IMR-90 (cell line): ENCODE results near the gene NCBP2. TPM values are rescaled to one million over a fixed set of nuclear protein-coding genes. Genes with fewer than 3 reads are reported as not detected.

Source experiments
- ATAC-seq: fragments of 200-7000 bp; cut with Tn5 transposase; 2 replicates; pipeline ENCODE4 v1.9.1; 2020; ENCODE audit warnings: low read depth, mild to moderate bottlenecking, moderate library complexity
- BruUV-seq: library from RNA; stranded (reverse); fragments of 400-500 nt; replicated peaks from 2 replicates; lab custom pipeline; 2021; lab: Mats Ljungman, UMichigan
- CTCF ChIA-PET: fragments of 300-600 bp; formaldehyde crosslinking; extraction: SDS; loops from one replicate; lab custom pipeline; 2021; ENCODE audit warnings: antibody characterized with exemption; lab: Yijun Ruan, JAX
- POLR2A ChIA-PET: fragments of 300-600 bp; sonication (Branson Sonifier 250); formaldehyde crosslinking; loops from one replicate; lab custom pipeline; 2022; ENCODE audit warnings: antibody characterized with exemption; ENCODE audit not compliant: unreplicated experiment; lab: Charles Lee
- DNase-seq: peaks from one replicate; pipeline ENCODE4 v3.0.0; 2013
- H2AFZ ChIP-seq: replicated peaks from 2 replicates; pipeline ENCODE3; 2013; ENCODE audit warnings: low read length, mild to moderate bottlenecking; ENCODE audit not compliant: poor library complexity
- H2AK5ac ChIP-seq: 2 replicates; pipeline ENCODE4 v1.6.1; 2013; ENCODE audit warnings: low read depth, low read length, inconsistent platforms
- H2AK9ac ChIP-seq: replicated peaks from 2 replicates; pipeline ENCODE3; 2013; ENCODE audit warnings: mild to moderate bottlenecking, low read depth, low read length, moderate library complexity; ENCODE audit not compliant: poor library complexity
- H2BK120ac ChIP-seq: 2 replicates; pipeline ENCODE4 v1.6.1; 2013; ENCODE audit warnings: low read depth, low read length, inconsistent platforms
- H2BK15ac ChIP-seq: 3 replicates; pipeline ENCODE4 v1.6.1; 2013; ENCODE audit warnings: low read depth, low read length, inconsistent platforms
- H2BK20ac ChIP-seq: 2 replicates; pipeline ENCODE4 v1.6.1; 2013; ENCODE audit warnings: low read depth, mild to moderate bottlenecking, inconsistent platforms, low read length, moderate library complexity
- H2BK5ac ChIP-seq: 2 replicates; pipeline ENCODE4 v1.6.1; 2013; ENCODE audit warnings: mild to moderate bottlenecking, low read depth, low read length, inconsistent platforms; ENCODE audit not compliant: poor library complexity, severe bottlenecking
- H3K14ac ChIP-seq: replicated peaks from 2 replicates; pipeline ENCODE4 v1.6.1; 2013; ENCODE audit warnings: low read depth, low read length, inconsistent platforms
- H3K18ac ChIP-seq: 2 replicates; pipeline ENCODE4 v1.6.1; 2013; ENCODE audit warnings: low read depth, low read length, control low read depth
- H3K23ac ChIP-seq: 2 replicates; pipeline ENCODE4 v1.6.1; 2013; ENCODE audit warnings: low read depth, low read length, inconsistent platforms
- H3K27ac ChIP-seq: 2 replicates; pipeline ENCODE4 v1.5.1; 2013; ENCODE audit warnings: mild to moderate bottlenecking, control low read depth, low read length; ENCODE audit not compliant: insufficient read depth
- H3K27me3 ChIP-seq: 2 replicates; pipeline ENCODE4 v1.6.1; 2013; ENCODE audit warnings: low read length; ENCODE audit not compliant: control insufficient read depth, insufficient read depth
- H3K36me3 ChIP-seq: 2 replicates; pipeline ENCODE4 v1.6.1; 2013; ENCODE audit warnings: low read length, mixed read lengths; ENCODE audit not compliant: control insufficient read depth, insufficient read depth
- H3K4ac ChIP-seq: 2 replicates; pipeline ENCODE4 v1.6.1; 2013; ENCODE audit warnings: low read depth, low read length, inconsistent platforms
- H3K4me1 ChIP-seq: 2 replicates; pipeline ENCODE4 v1.6.1; 2013; ENCODE audit warnings: low read length, mixed read lengths; ENCODE audit not compliant: control insufficient read depth, insufficient read depth
- H3K4me2 ChIP-seq: 2 replicates; pipeline ENCODE4 v1.6.1; 2013; ENCODE audit warnings: low read depth, mild to moderate bottlenecking, control low read depth, low read length, moderate library complexity
- H3K4me3 ChIP-seq: 2 replicates; pipeline ENCODE4 v1.5.1; 2013; ENCODE audit warnings: low read depth, mild to moderate bottlenecking, control low read depth, low read length, moderate library complexity; ENCODE audit not compliant: insufficient read depth
- H3K56ac ChIP-seq: 2 replicates; pipeline ENCODE4 v1.6.1; 2013; ENCODE audit warnings: low read length, inconsistent platforms; ENCODE audit not compliant: insufficient read depth; ENCODE audit errors: extremely low read depth
- H3K79me1 ChIP-seq, 2 experiments: 2 replicates each; pipeline ENCODE4 v1.6.1; 2013; ENCODE audit warnings: low read length in 2 of 2, inconsistent platforms in 1 of 2, low read depth in 1 of 2
- H3K9ac ChIP-seq: 2 replicates; pipeline ENCODE4 v1.6.1; 2013; ENCODE audit warnings: low read depth, low read length, control low read depth
- H3K9me1 ChIP-seq: 2 replicates; pipeline ENCODE4 v1.6.1; 2013; ENCODE audit warnings: low read length, inconsistent platforms; ENCODE audit not compliant: insufficient read depth
- H3K9me3 ChIP-seq: 2 replicates; pipeline ENCODE4 v1.6.1; 2013; ENCODE audit warnings: low read length; ENCODE audit not compliant: control insufficient read depth, insufficient read depth
- H4K20me1 ChIP-seq: 2 replicates; pipeline ENCODE4 v1.6.1; 2013; ENCODE audit warnings: low read length, inconsistent platforms; ENCODE audit not compliant: insufficient read depth
- H4K5ac ChIP-seq: 2 replicates; pipeline ENCODE4 v1.6.1; 2013; ENCODE audit warnings: mild to moderate bottlenecking, low read depth, low read length, control low read depth
- H4K8ac ChIP-seq, 2 experiments: 2 replicates each; pipeline ENCODE4 v1.6.1; 2013; ENCODE audit warnings: low read depth in 2 of 2, low read length in 2 of 2, control low read depth in 1 of 2, inconsistent platforms in 1 of 2
- H4K91ac ChIP-seq: 2 replicates; pipeline ENCODE4 v1.6.1; 2013; ENCODE audit warnings: low read depth, low read length, inconsistent platforms; ENCODE audit not compliant: insufficient read depth
- BHLHE40 ChIP-seq: fragments of 150-350 bp; IDR thresholded peaks from 2 replicates; pipeline ENCODE4 v1.6.1; 2016; ENCODE audit warnings: mild to moderate bottlenecking, low read depth, low read length
- CHD1 ChIP-seq: IDR thresholded peaks from 2 replicates; pipeline ENCODE4 v1.6.1; 2012; ENCODE audit warnings: low read depth, low read length, improper control_type of control experiment
- FOS ChIP-seq: fragments of 150-350 bp; IDR thresholded peaks from 2 replicates; pipeline ENCODE4 v1.6.1; 2016; ENCODE audit warnings: low read depth, low read length
- MAFK ChIP-seq: IDR thresholded peaks from 2 replicates; pipeline ENCODE4 v1.6.1; 2012; ENCODE audit warnings: low read depth, low read length, improper control_type of control experiment
- MAZ ChIP-seq: IDR thresholded peaks from 2 replicates; pipeline ENCODE4 v1.6.1; 2012; ENCODE audit warnings: low read depth, mild to moderate bottlenecking, low read length, improper control_type of control experiment, moderate library complexity, borderline replicate concordance
- RAD21 ChIP-seq: IDR thresholded peaks from 2 replicates; pipeline ENCODE4 v1.6.1; 2012; ENCODE audit warnings: low read length, improper control_type of control experiment
- RFX5 ChIP-seq: IDR thresholded peaks from 2 replicates; pipeline ENCODE4 v1.8.0; 2012; ENCODE audit warnings: low read depth, mild to moderate bottlenecking, low read length, moderate library complexity
- SMC3 ChIP-seq: fragments of 150-350 bp; IDR thresholded peaks from 2 replicates; pipeline ENCODE4 v1.6.1; 2016; ENCODE audit warnings: low read depth, mild to moderate bottlenecking, antibody characterized with exemption, low read length, moderate library complexity
- USF2 ChIP-seq: fragments of 150-350 bp; IDR thresholded peaks from 2 replicates; pipeline ENCODE4 v1.6.1; 2017; ENCODE audit warnings: mild to moderate bottlenecking, antibody characterized with exemption, low read length, low read depth
- WGBS, 2 experiments: methylation state at CpG; one replicate each; pipeline versions ENCODE4 v1.1.5 to v1.1.7; 2013; ENCODE audit warnings: missing lambda C conversion rate in 2 of 2; ENCODE audit not compliant: insufficient read length in 1 of 2; ENCODE audit errors: extremely low coverage in 2 of 2; 5-methylcytosine and 5-hydroxymethylcytosine counted together
- dilution Hi-C: fragments of 300-500 bp; cut with HindIII; formaldehyde crosslinking; loops from one replicate; pipeline ENCODE4 v1.14.3; 2018; ENCODE audit warnings: low sequenced_read_pairs; ENCODE audit not compliant: unreplicated experiment
- in situ Hi-C: fragments of 300-500 bp; cut with MboI; formaldehyde crosslinking; loops from 3 replicates; pipeline ENCODE4 v1.14.3; 2019; ENCODE audit warnings: low sequenced_read_pairs, inconsistent platforms, mixed read lengths
- intact Hi-C: fragments of 100-400 bp; cut with micrococcal nuclease; formaldehyde crosslinking; loops from 2 replicates; pipeline ENCODE4 v1.10.0; 2022
- polyA plus RNA-seq, 3 experiments: library from polyadenylated mRNA; depleted of rRNA; stranded (reverse); fragments of >200 nt; gene quantifications; 2 replicates each; pipeline ENCODE4 v1.2.3, GENCODE V29; 2012; ENCODE audit warnings: low replicate concordance in 1 of 3
- total RNA-seq: library from RNA; depleted of rRNA; stranded (reverse); fragments of >200 nt; gene quantifications from 2 replicates; pipeline ENCODE4 v1.2.3, GENCODE V29; 2012

Gene NCBP2
- total and polyA plus RNA-seq, 2 of the 4 experiments (the other 2 are of a cell fraction): 42.8 to 73.6 TPM

GRCh38 chr3:196916221-196916620 is 26.1 kb downstream of the NCBP2 start:
- Histone ChIP-seq H2BK20ac (no peak overlapping the region), H2BK15ac (no peak overlapping the region), H4K5ac (no peak overlapping the region), H4K91ac (no peak overlapping the region), H2AFZ (no peak overlapping the region), H3K9me3 (no peaks in the 10 kb centered on the region), H4K20me1 (no peaks in the 10 kb centered on the region), H2AK9ac (no peak overlapping the region), H2AK5ac (no peak overlapping the region), H3K27ac (no peak overlapping the region), H3K9ac (no peak overlapping the region), H3K4me1 (no peaks in the 10 kb centered on the region), H3K4me2 (no peak overlapping the region), H4K8ac (no peak overlapping the region), H3K4ac (no peak overlapping the region), H3K56ac (no peak overlapping the region), H3K36me3 (peaks cover 14% of the 10 kb centered on the region), H3K23ac (no peak overlapping the region), H3K4me3 (no peak overlapping the region), H3K18ac (no peak overlapping the region), H3K14ac (no peak overlapping the region), H3K79me1 (peaks cover 0 to 6% of the 10 kb centered on the region in 2 experiments; a peak in 2 of 4 replicates), H2BK5ac (no peak overlapping the region), H2BK120ac (no peak overlapping the region), H3K27me3 (no peaks in the 10 kb centered on the region), H3K9me1 (no peaks in the 10 kb centered on the region; the same call in 1 of the 2 replicates)
- no TSS peak for BruUV-seq
- DNase-seq: no peak
- in situ Hi-C loops: no loop called here
- WGBS, 2 experiments: no CpG with 5 or more reads among the region's 1 CpG
- dilution Hi-C loops: no loop called here
- ChIA-PET POLR2A (no interaction called here), CTCF (no interaction called here)
- TF ChIP-seq MAFK (no peak), CHD1 (no peak), MAZ (no peak), FOS (no peak), BHLHE40 (no peak), RAD21 (no peak), RFX5 (no peak), USF2 (no peak), SMC3 (no peak)
- no peak for ATAC-seq
- intact Hi-C loops: no loop called here
